H1 (cell line): ENCODE results near the gene RPTOR.

Experiments used
- BACH1 ChIP-seq: IDR thresholded peaks from 2 replicates; pipeline ENCODE4 v1.6.1; 2012; ENCODE audit warnings: low read length, improper control_type of control experiment
- BRCA1 ChIP-seq: IDR thresholded peaks from 2 replicates; pipeline ENCODE4 v1.6.1; 2012; ENCODE audit warnings: low read depth, low read length, improper control_type of control experiment
- CTCF ChIP-seq, 3 experiments: IDR thresholded peaks; 1 replicate in 2 of 3; 2 replicates in 1 of 3; pipeline versions ENCODE4 v1.5.1 to v1.6.1; 2011; ENCODE audit warnings: low read length in 3 of 3, mild to moderate bottlenecking in 3 of 3, inconsistent platforms in 2 of 3, low read depth in 1 of 3, moderate library complexity in 1 of 3; ENCODE audit not compliant: insufficient read depth in 1 of 3; ENCODE audit errors: control extremely low read depth in 1 of 3
- EZH2 ChIP-seq: fragments of 200-600 bp; sonication (generic); IDR thresholded peaks from 2 replicates; pipeline ENCODE4 v1.7.1; 2012; ENCODE audit warnings: low read depth, mild to moderate bottlenecking, moderate library complexity, low read length, inconsistent platforms; ENCODE audit not compliant: severe bottlenecking
- JUN ChIP-seq: IDR thresholded peaks from 2 replicates; pipeline ENCODE4 v1.6.1; 2011; ENCODE audit warnings: low read depth, mild to moderate bottlenecking, improper control_type of control experiment, low read length
- MAX ChIP-seq: IDR thresholded peaks from 2 replicates; pipeline ENCODE4 v1.6.1; 2012; ENCODE audit warnings: inconsistent platforms
- POLR2A ChIP-seq, 2 experiments: IDR thresholded peaks; 1 replicate in 1 of 2; 2 replicates in 1 of 2; pipeline ENCODE4 v1.6.1; 2011; ENCODE audit warnings: low read depth in 2 of 2, low read length in 2 of 2, mild to moderate bottlenecking in 2 of 2; ENCODE audit errors: control extremely low read depth in 1 of 2
- RNF2 ChIP-seq: fragments of 200-900, 300-1000 bp; sonication (generic); IDR thresholded peaks from 2 replicates; pipeline ENCODE4 v1.7.1; 2016; ENCODE audit warnings: borderline replicate concordance, low read depth, mild to moderate bottlenecking, antibody characterized with exemption, low read length; ENCODE audit not compliant: poor library complexity, severe bottlenecking; ENCODE audit errors: missing control alignments
- SP1 ChIP-seq: IDR thresholded peaks from 2 replicates; pipeline ENCODE4 v1.6.1; 2011; ENCODE audit warnings: low read depth, low read length
- SP2 ChIP-seq: IDR thresholded peaks from 2 replicates; pipeline ENCODE4 v1.6.1; 2012; ENCODE audit warnings: mild to moderate bottlenecking, low read length, inconsistent platforms
- TAF1 ChIP-seq: IDR thresholded peaks from 2 replicates; pipeline ENCODE4 v1.6.1; 2011; ENCODE audit warnings: mild to moderate bottlenecking, low read depth, low read length

GRCh38 chr17:80798595-80799537 is 254.2 kb downstream of the RPTOR start:
- TF ChIP-seq POLR2A (IDR thresholded peaks at IDR 0.05; ENCODE audit: control extremely low read depth in 1 of 2, low read depth in 2 of 2, low read length in 2 of 2) (no peak), JUN (no peak), RNF2 (no peak), SP1 (no peak), MAX (no peak), TAF1 (no peak), SP2 (no peak), BRCA1 (no peak), BACH1 (no peak), EZH2 (no peak), CTCF (IDR thresholded peaks at IDR 0.05; ENCODE audit: control extremely low read depth in 1 of 3, insufficient read depth in 1 of 3, low read depth in 1 of 3, low read length in 3 of 3) (no peak)
